ENCODE data around the gene SLC22A24. TPM values are rescaled to one million over a fixed set of nuclear protein-coding genes. Genes with fewer than 3 reads are reported as not detected.

SLC22A24 gene
- not detected for polyA plus RNA-seq (2013, experiment 1 of 2)
- polyA plus RNA-seq (2013, experiment 2 of 2) = not detected

- Histone ChIP-seq H2BK5ac (ENCODE audit: low read length) (no peak within 1 kb of the TSS), H4K5ac (ENCODE audit: low read length) (no peak within 1 kb of the TSS), H4K8ac (ENCODE audit: low read depth, low read length) (no peak within 1 kb of the TSS), H3K56ac (ENCODE audit: low read length) (no peak within 1 kb of the TSS), H3K23ac (ENCODE audit: low read length) (no peak within 1 kb of the TSS), H3K27me3 (ENCODE audit: insufficient read depth, low read length, poor library complexity) (no peaks in the 10 kb centered on the region), H3K9ac (ENCODE audit: low read length) (no peak within 1 kb of the TSS), H2BK120ac (ENCODE audit: low read depth, low read length) (no peak within 1 kb of the TSS), H3K4me1 (ENCODE audit: control insufficient read depth, low read depth, low read length) (no peaks in the 10 kb centered on the region), H3K18ac (ENCODE audit: low read length) (no peak within 1 kb of the TSS), H3K4me2 (ENCODE audit: low read length) (no peak within 1 kb of the TSS), H3K79me2 (ENCODE audit: control insufficient read depth, insufficient read depth, low read length) (no peaks in the 10 kb centered on the region), H3K36me3 (ENCODE audit: control insufficient read depth, insufficient read depth, low read length) (no peaks in the 10 kb centered on the region), H3K27ac (ENCODE audit: low read depth, low read length) (no peak within 1 kb of the TSS), H2AK5ac (ENCODE audit: low read length) (no peak within 1 kb of the TSS), H3K4me3 (ENCODE audit: low read length) (no peak within 1 kb of the TSS), H2BK15ac (replicated peaks; ENCODE audit: low read depth) (no peak within 1 kb of the TSS), H3K79me1 (ENCODE audit: low read length) (no peaks in the 10 kb centered on the region), H3K4ac (ENCODE audit: low read depth, low read length) (no peak within 1 kb of the TSS)
- DNase-seq = no peak
- WGBS (ENCODE audit: extremely low coverage, insufficient coverage, low lambda C conversion rate) = no CpG with 5 or more reads among the region's 1 CpG
Observed at GRCh38 chr11:63144121-63144520, at the start of gene SLC22A24. Gene SLC22A24, minus strand, starts transcription at chr11:63144221. Its CDS starts 442 bp downstream, at chr11:63143779.

- Histone ChIP-seq H3K4me3 (ENCODE audit: low read length) (no peak overlapping the region), H3K27me3 (ENCODE audit: insufficient read depth, low read length, poor library complexity) (no peaks in the 10 kb centered on the region), H3K4me2 (ENCODE audit: low read length) (no peak overlapping the region), H3K18ac (ENCODE audit: low read length) (no peak overlapping the region), H2BK120ac (ENCODE audit: low read depth, low read length) (no peak overlapping the region), H3K79me1 (ENCODE audit: low read length) (no peaks in the 10 kb centered on the region), H3K56ac (ENCODE audit: low read length) (no peak overlapping the region), H3K36me3 (ENCODE audit: control insufficient read depth, insufficient read depth, low read length) (no peaks in the 10 kb centered on the region), H2BK5ac (ENCODE audit: low read length) (no peak overlapping the region), H3K79me2 (ENCODE audit: control insufficient read depth, insufficient read depth, low read length) (no peaks in the 10 kb centered on the region), H2AK5ac (ENCODE audit: low read length) (no peak overlapping the region), H3K4me1 (ENCODE audit: control insufficient read depth, low read depth, low read length) (peaks cover 4% of the 10 kb centered on the region), H4K5ac (ENCODE audit: low read length) (no peak overlapping the region), H3K27ac (ENCODE audit: low read depth, low read length) (no peak overlapping the region), H3K4ac (ENCODE audit: low read depth, low read length) (no peak overlapping the region), H4K8ac (ENCODE audit: low read depth, low read length) (no peak overlapping the region), H3K23ac (ENCODE audit: low read length) (no peak overlapping the region), H2BK15ac (replicated peaks; ENCODE audit: low read depth) (no peak overlapping the region), H3K9ac (ENCODE audit: low read length) (no peak overlapping the region)
- DNase-seq = peak; percentile 12
- no CpG with 5 or more reads among the region's 1 CpG for WGBS (ENCODE audit: extremely low coverage, insufficient coverage, low lambda C conversion rate)
Observed at GRCh38 chr11:63180536-63180935, 36.5 kb upstream of the SLC22A24 start.

GRCh38 chr11:63179432-63180041 lies 35.5 kb upstream of the SLC22A24 start:
- H3K9ac ChIP-seq (ENCODE audit: low read length) = no peak overlapping the region

GRCh38 chr11:63177872-63178271 lies 33.9 kb upstream of the SLC22A24 start:
- Histone ChIP-seq H3K27me3 (ENCODE audit: insufficient read depth, low read length, poor library complexity) (no peaks in the 10 kb centered on the region), H3K79me2 (ENCODE audit: control insufficient read depth, insufficient read depth, low read length) (no peaks in the 10 kb centered on the region), H3K4me1 (ENCODE audit: control insufficient read depth, low read depth, low read length) (peaks cover 4% of the 10 kb centered on the region), H4K8ac (ENCODE audit: low read depth, low read length) (no peak overlapping the region), H3K9ac (ENCODE audit: low read length) (no peak overlapping the region), H3K36me3 (ENCODE audit: control insufficient read depth, insufficient read depth, low read length) (no peaks in the 10 kb centered on the region), H3K23ac (ENCODE audit: low read length) (no peak overlapping the region), H3K4me2 (ENCODE audit: low read length) (no peak overlapping the region), H3K56ac (ENCODE audit: low read length) (no peak overlapping the region), H4K5ac (ENCODE audit: low read length) (no peak overlapping the region), H2AK5ac (ENCODE audit: low read length) (no peak overlapping the region), H3K27ac (ENCODE audit: low read depth, low read length) (no peak overlapping the region), H2BK120ac (ENCODE audit: low read depth, low read length) (no peak overlapping the region), H3K18ac (ENCODE audit: low read length) (no peak overlapping the region), H3K79me1 (ENCODE audit: low read length) (no peaks in the 10 kb centered on the region), H3K4ac (ENCODE audit: low read depth, low read length) (no peak overlapping the region), H2BK5ac (ENCODE audit: low read length) (no peak overlapping the region), H2BK15ac (replicated peaks; ENCODE audit: low read depth) (no peak overlapping the region), H3K4me3 (ENCODE audit: low read length) (no peak overlapping the region)
- WGBS (ENCODE audit: extremely low coverage, insufficient coverage, low lambda C conversion rate) = no CpG with 5 or more reads among the region's 1 CpG
- DNase-seq = no peak

More at GRCh38 chr11:63179432-63180041, 35.5 kb upstream of the SLC22A24 start:
- Histone ChIP-seq H3K4me3 (ENCODE audit: low read length) (no peak overlapping the region), H3K4me2 (ENCODE audit: low read length) (no peak overlapping the region), H3K27ac (ENCODE audit: low read depth, low read length) (no peak overlapping the region), H2BK15ac (replicated peaks; ENCODE audit: low read depth) (no peak overlapping the region), H2BK5ac (ENCODE audit: low read length) (no peak overlapping the region), H4K8ac (ENCODE audit: low read depth, low read length) (no peak overlapping the region), H3K23ac (ENCODE audit: low read length) (no peak overlapping the region), H3K4me1 (ENCODE audit: control insufficient read depth, low read depth, low read length) (peaks cover 4% of the 10 kb centered on the region), H3K18ac (ENCODE audit: low read length) (no peak overlapping the region), H3K79me1 (ENCODE audit: low read length) (no peaks in the 10 kb centered on the region), H3K4ac (ENCODE audit: low read depth, low read length) (no peak overlapping the region), H2BK120ac (ENCODE audit: low read depth, low read length) (no peak overlapping the region), H3K79me2 (ENCODE audit: control insufficient read depth, insufficient read depth, low read length) (no peaks in the 10 kb centered on the region), H3K36me3 (ENCODE audit: control insufficient read depth, insufficient read depth, low read length) (no peaks in the 10 kb centered on the region), H4K5ac (ENCODE audit: low read length) (no peak overlapping the region), H3K56ac (ENCODE audit: low read length) (no peak overlapping the region), H3K27me3 (ENCODE audit: insufficient read depth, low read length, poor library complexity) (no peaks in the 10 kb centered on the region), H2AK5ac (ENCODE audit: low read length) (no peak overlapping the region)
- peak; percentile 23 for DNase-seq
- WGBS (ENCODE audit: extremely low coverage, insufficient coverage, low lambda C conversion rate) = no CpG with 5 or more reads among the region's 1 CpG

GRCh38 chr11:63165706-63166310 lies 21.8 kb upstream of the SLC22A24 start:
- Histone ChIP-seq H3K23ac (ENCODE audit: low read length) (no peak overlapping the region), H3K18ac (ENCODE audit: low read length) (no peak overlapping the region), H2BK5ac (ENCODE audit: low read length) (no peak overlapping the region), H2BK15ac (replicated peaks; ENCODE audit: low read depth) (no peak overlapping the region), H3K79me2 (ENCODE audit: control insufficient read depth, insufficient read depth, low read length) (no peaks in the 10 kb centered on the region), H4K8ac (ENCODE audit: low read depth, low read length) (no peak overlapping the region), H3K79me1 (ENCODE audit: low read length) (no peaks in the 10 kb centered on the region), H3K4me3 (ENCODE audit: low read length) (no peak overlapping the region), H3K27ac (ENCODE audit: low read depth, low read length) (no peak overlapping the region), H3K56ac (ENCODE audit: low read length) (no peak overlapping the region), H3K36me3 (ENCODE audit: control insufficient read depth, insufficient read depth, low read length) (no peaks in the 10 kb centered on the region), H3K4ac (ENCODE audit: low read depth, low read length) (no peak overlapping the region), H3K9ac (ENCODE audit: low read length) (no peak overlapping the region), H3K4me1 (ENCODE audit: control insufficient read depth, low read depth, low read length) (no peaks in the 10 kb centered on the region), H2AK5ac (ENCODE audit: low read length) (no peak overlapping the region), H3K4me2 (ENCODE audit: low read length) (no peak overlapping the region), H3K27me3 (ENCODE audit: insufficient read depth, low read length, poor library complexity) (no peaks in the 10 kb centered on the region), H2BK120ac (ENCODE audit: low read depth, low read length) (no peak overlapping the region), H4K5ac (ENCODE audit: low read length) (no peak overlapping the region)
- DNase-seq = no peak
- whole genome bisulfite sequencing (ENCODE audit: extremely low coverage, insufficient coverage, low lambda C conversion rate) = no CpG with 5 or more reads among the region's 4 CpGs
